WTC11 (cell line): ENCODE results near the gene APOF. TPM values are rescaled to one million over a fixed set of nuclear protein-coding genes. Genes with fewer than 3 reads are reported as not detected.

Experiments
- ATAC-seq: fragments of 200-7000 bp; cut with Tn5 transposase; 2 replicates; pipeline ENCODE4 v1.10.0; 2021; ENCODE audit warnings: mild to moderate bottlenecking, moderate library complexity
- CTCF ChIA-PET: fragments of 300-600 bp; sonication (Branson Sonifier 250); formaldehyde crosslinking; loops from one replicate; lab custom pipeline; 2021; ENCODE audit warnings: antibody characterized with exemption; lab: Charles Lee
- POLR2A ChIA-PET: fragments of 350-600 bp; sonication (Branson Sonifier 250); formaldehyde crosslinking; loops from one replicate; lab custom pipeline; 2021; ENCODE audit warnings: antibody characterized with exemption; lab: Charles Lee
- DNase-seq: peaks from one replicate; pipeline ENCODE4 v3.0.0; 2021; ENCODE audit warnings: low spot score
- H3K27ac Mint-ChIP-seq: 2 replicates; pipeline ENCODE4 v1.8.0; 2021; ENCODE audit warnings: mixed read lengths
- H3K27me3 Mint-ChIP-seq: 2 replicates; pipeline ENCODE4 v1.8.0; 2021; ENCODE audit warnings: low read depth, mild to moderate bottlenecking, moderate library complexity, mixed read lengths
- H3K36me3 Mint-ChIP-seq: 2 replicates; pipeline ENCODE4 v1.8.0; 2021; ENCODE audit warnings: mixed read lengths
- H3K4me1 Mint-ChIP-seq: 2 replicates; pipeline ENCODE4 v1.8.0; 2022; ENCODE audit warnings: mixed read lengths
- H3K4me3 Mint-ChIP-seq: 2 replicates; pipeline ENCODE4 v1.8.0; 2021; ENCODE audit warnings: mild to moderate bottlenecking, moderate library complexity, mixed read lengths
- H3K9me3 Mint-ChIP-seq: 2 replicates; pipeline ENCODE4 v1.8.0; 2021; ENCODE audit warnings: mixed read lengths
- ATF1 ChIP-seq: sonication (generic); formaldehyde crosslinking; IDR thresholded peaks from 2 replicates; pipeline ENCODE4 v1.8.1; 2023; ENCODE audit warnings: mild to moderate bottlenecking, moderate library complexity, missing genetic modification reagents
- CDX4 ChIP-seq: fragments of 250-450 bp; sonication (Bioruptor Pico); IDR thresholded peaks from 2 replicates; pipeline ENCODE4 v1.9.0; 2021; ENCODE audit warnings: moderate library complexity, mild to moderate bottlenecking, inconsistent platforms, borderline replicate concordance
- ETV6 ChIP-seq: sonication (generic); formaldehyde crosslinking; IDR thresholded peaks from 2 replicates; pipeline ENCODE4 v1.8.1; 2022; ENCODE audit warnings: mild to moderate bottlenecking, missing genetic modification reagents
- GABPB1 ChIP-seq: sonication (generic); formaldehyde crosslinking; IDR thresholded peaks from 2 replicates; pipeline ENCODE4 v1.8.1; 2023; ENCODE audit warnings: mild to moderate bottlenecking, missing genetic modification reagents
- GTF2I ChIP-seq: fragments of 250-450 bp; sonication (Bioruptor Pico); conservative IDR thresholded peaks from 2 replicates; pipeline ENCODE4 v1.4.0; 2021; ENCODE audit warnings: mild to moderate bottlenecking
- JUN ChIP-seq: sonication (generic); formaldehyde crosslinking; IDR thresholded peaks from 2 replicates; pipeline ENCODE4 v1.8.0; 2023; ENCODE audit warnings: mild to moderate bottlenecking, missing genetic modification reagents
- NR3C1 ChIP-seq: sonication (generic); formaldehyde crosslinking; conservative IDR thresholded peaks from 2 replicates; pipeline ENCODE4 v1.8.1; 2023; ENCODE audit warnings: low read depth, mild to moderate bottlenecking, missing genetic modification reagents
- SMAD3 ChIP-seq: sonication (generic); formaldehyde crosslinking; IDR thresholded peaks from 2 replicates; pipeline ENCODE4 v1.8.0; 2022; ENCODE audit warnings: missing genetic modification reagents, mild to moderate bottlenecking, borderline replicate concordance
- ZBTB43 ChIP-seq: sonication (generic); formaldehyde crosslinking; IDR thresholded peaks from 2 replicates; pipeline ENCODE4 v1.8.1; 2023; ENCODE audit warnings: mild to moderate bottlenecking, missing genetic modification reagents
- ZNF232 ChIP-seq: sonication (generic); formaldehyde crosslinking; IDR thresholded peaks from 2 replicates; pipeline ENCODE4 v1.8.0; 2022; ENCODE audit warnings: mild to moderate bottlenecking, missing genetic modification reagents
- ZNF281 ChIP-seq: sonication (generic); formaldehyde crosslinking; IDR thresholded peaks from 2 replicates; pipeline ENCODE4 v1.8.0; 2023; ENCODE audit warnings: mild to moderate bottlenecking, missing genetic modification reagents
- ZNF423 ChIP-seq: fragments of 250-450 bp; sonication (Bioruptor Pico); IDR thresholded peaks from 2 replicates; pipeline ENCODE4 v2.1.2; 2022; ENCODE audit warnings: mild to moderate bottlenecking, moderate library complexity
- total RNA-seq: library from RNA; stranded (reverse); gene quantifications from 3 replicates; pipeline ENCODE4 v1.2.3, GENCODE V29; 2021
- TF ChIP-seq, protein P1 (sequence below): fragments of 250-450 bp; sonication (Bioruptor Pico); IDR thresholded peaks from 2 replicates; pipeline ENCODE4 v1.9.0; 2021; ENCODE audit warnings: mild to moderate bottlenecking
- TF ChIP-seq, protein P2 (sequence below): fragments of 250-450 bp; sonication (Bioruptor Pico); IDR thresholded peaks from 2 replicates; pipeline ENCODE4 v1.8.0; 2021; ENCODE audit warnings: mild to moderate bottlenecking
- TF ChIP-seq, protein P3 (sequence below): sonication (generic); formaldehyde crosslinking; IDR thresholded peaks from 2 replicates; pipeline ENCODE4 v1.8.1; 2023; ENCODE audit warnings: mild to moderate bottlenecking, missing genetic modification reagents
- TF ChIP-seq, protein P4 (sequence below): fragments of 200-600 bp; IDR thresholded peaks from 2 replicates; pipeline ENCODE4 v1.8.0; 2022; ENCODE audit warnings: antibody characterized with exemption

APOF gene
- total RNA-seq, 1 experiment from 2014 or later = not detected

DNA sequence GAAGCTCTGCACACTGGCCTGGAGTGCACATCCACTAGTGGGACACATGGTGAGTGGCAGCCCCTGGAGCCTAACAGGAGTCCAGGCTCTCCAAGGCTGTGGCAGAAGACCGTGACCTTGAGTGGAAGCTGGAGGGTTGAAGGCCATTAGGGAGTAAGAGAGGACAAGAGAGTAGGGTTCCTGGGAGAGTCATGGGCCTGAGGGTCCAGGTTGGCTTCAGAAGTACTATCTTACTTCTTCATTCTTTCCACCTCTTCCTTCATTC lies 23.6 kb downstream of the APOF start (continued):
- TF ChIP-seq, protein P1, sequence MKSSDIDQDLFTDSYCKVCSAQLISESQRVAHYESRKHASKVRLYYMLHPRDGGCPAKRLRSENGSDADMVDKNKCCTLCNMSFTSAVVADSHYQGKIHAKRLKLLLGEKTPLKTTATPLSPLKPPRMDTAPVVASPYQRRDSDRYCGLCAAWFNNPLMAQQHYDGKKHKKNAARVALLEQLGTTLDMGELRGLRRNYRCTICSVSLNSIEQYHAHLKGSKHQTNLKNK = no peak
- TF ChIP-seq NR3C1 (CRISPR knock-in tag) = no peak
- TF ChIP-seq ATF1 (CRISPR knock-in tag) = no peak
- TF ChIP-seq ZNF281 (CRISPR knock-in tag) = no peak
- no peak for TF ChIP-seq ZBTB43 (CRISPR knock-in tag)

DNA sequence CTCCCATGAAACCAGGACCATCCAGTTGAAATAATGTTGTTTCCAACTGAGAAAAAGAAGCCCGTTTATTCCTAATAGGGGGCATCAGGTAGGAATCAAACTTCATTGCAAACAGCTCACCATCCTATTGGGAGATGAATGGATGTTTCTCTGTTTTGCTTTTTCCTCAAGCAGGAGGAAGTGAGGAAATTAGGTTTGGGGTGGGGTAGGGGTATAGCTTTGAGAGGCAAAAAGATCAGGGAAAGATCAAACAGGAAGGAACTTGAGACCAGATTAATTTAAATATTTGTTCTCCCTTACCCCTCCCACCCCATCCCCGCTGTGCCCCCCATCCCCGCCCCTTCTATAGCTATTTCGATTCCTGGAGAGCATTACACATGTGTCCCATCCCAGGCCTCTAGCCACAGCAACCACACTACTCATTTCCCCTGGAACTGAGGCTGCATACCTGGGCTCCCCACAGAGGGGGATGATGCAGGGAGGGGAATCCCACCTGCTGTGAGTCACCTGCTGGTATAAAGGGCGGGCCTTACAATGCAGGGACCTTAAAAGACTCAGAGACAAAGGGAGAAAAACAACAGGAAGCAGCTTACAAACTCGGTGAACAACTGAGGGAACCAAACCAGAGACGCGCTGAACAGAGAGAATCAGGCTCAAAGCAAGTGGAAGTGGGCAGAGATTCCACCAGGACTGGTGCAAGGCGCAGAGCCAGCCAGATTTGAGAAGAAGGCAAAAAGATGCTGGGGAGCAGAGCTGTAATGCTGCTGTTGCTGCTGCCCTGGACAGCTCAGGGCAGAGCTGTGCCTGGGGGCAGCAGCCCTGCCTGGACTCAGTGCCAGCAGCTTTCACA lies 24.1 kb downstream of the APOF start, which contains the start of gene IL23A:
Gene IL23A, plus strand, starts transcription at position 577 of the 850 bp plus-strand sequence. Its CDS starts 161 bp downstream, at position 738.
- no peaks in the 10 kb centered on the region for H3K27me3 Mint-ChIP-seq
- TF ChIP-seq, protein P2, sequence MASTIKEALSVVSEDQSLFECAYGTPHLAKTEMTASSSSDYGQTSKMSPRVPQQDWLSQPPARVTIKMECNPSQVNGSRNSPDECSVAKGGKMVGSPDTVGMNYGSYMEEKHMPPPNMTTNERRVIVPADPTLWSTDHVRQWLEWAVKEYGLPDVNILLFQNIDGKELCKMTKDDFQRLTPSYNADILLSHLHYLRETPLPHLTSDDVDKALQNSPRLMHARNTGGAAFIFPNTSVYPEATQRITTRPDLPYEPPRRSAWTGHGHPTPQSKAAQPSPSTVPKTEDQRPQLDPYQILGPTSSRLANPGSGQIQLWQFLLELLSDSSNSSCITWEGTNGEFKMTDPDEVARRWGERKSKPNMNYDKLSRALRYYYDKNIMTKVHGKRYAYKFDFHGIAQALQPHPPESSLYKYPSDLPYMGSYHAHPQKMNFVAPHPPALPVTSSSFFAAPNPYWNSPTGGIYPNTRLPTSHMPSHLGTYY (CRISPR knock-in tag) = no peak
- peak; percentile 55; the same call in 1 of the 2 replicates for TF ChIP-seq ETV6
- TF ChIP-seq JUN (CRISPR knock-in tag) = no peak
- TF ChIP-seq ZNF232 = no peak
- TF ChIP-seq CDX4 (CRISPR knock-in tag) = no peak
- TF ChIP-seq ZNF423 (CRISPR knock-in tag) = peak; percentile 94
- TF ChIP-seq GTF2I (CRISPR knock-in tag) = no peak
- no peak for TF ChIP-seq SMAD3
- H3K36me3 Mint-ChIP-seq = peaks cover 11% of the 10 kb centered on the region
- peak within 1 kb of the TSS; percentile 62 for H3K4me3 Mint-ChIP-seq
- CTCF ChIA-PET = interaction anchor here (0.7 to 2.2 kb wide), 9 partner anchors 21 to 298 kb away, joined by 3 to 8 read pairs (median 4); partner anchors contain the start of genes ANKRD52, CNPY2, COQ10A and STAT2
- POLR2A ChIA-PET = interaction anchor here (0.5 to 3.2 kb wide), 7 partner anchors 13 to 150 kb away, joined by 3 to 24 read pairs (median 4); partner anchors contain the start of genes CNPY2, GLS2, RNF41 and STAT2
- H3K4me1 Mint-ChIP-seq = peaks cover 34% of the 10 kb centered on the region
- no peaks in the 10 kb centered on the region for H3K9me3 Mint-ChIP-seq
- peak; percentile 46 for ATAC-seq
- DNase-seq = peak; percentile 68
- H3K27ac Mint-ChIP-seq = peak within 1 kb of the TSS; percentile 99

GRCh38 chr12:56337753-56338251 lies 24.9 kb downstream of the APOF start:
- Mint-ChIP-seq H3K36me3 (peaks cover 4% of the 10 kb centered on the region; the same call in 1 of the 2 replicates), H3K27me3 (no peaks in the 10 kb centered on the region), H3K9me3 (no peaks in the 10 kb centered on the region), H3K27ac (peak overlapping the region; percentile 79), H3K4me1 (peaks cover 41% of the 10 kb centered on the region), H3K4me3 (peak overlapping the region; percentile 45; the same call in 1 of the 2 replicates)
- ChIA-PET CTCF (interaction anchor here (1.0 to 1.2 kb wide), 4 partner anchors 22 to 299 kb away, joined by 3 to 5 read pairs (median 4); partner anchors contain the start of gene CNPY2), POLR2A (interaction anchor here (0.5 to 3.2 kb wide), 5 partner anchors 21 to 167 kb away, joined by 3 to 24 read pairs (median 6); partner anchors contain the start of genes CNPY2, STAT2 and TIMELESS)
- TF ChIP-seq, protein P3, sequence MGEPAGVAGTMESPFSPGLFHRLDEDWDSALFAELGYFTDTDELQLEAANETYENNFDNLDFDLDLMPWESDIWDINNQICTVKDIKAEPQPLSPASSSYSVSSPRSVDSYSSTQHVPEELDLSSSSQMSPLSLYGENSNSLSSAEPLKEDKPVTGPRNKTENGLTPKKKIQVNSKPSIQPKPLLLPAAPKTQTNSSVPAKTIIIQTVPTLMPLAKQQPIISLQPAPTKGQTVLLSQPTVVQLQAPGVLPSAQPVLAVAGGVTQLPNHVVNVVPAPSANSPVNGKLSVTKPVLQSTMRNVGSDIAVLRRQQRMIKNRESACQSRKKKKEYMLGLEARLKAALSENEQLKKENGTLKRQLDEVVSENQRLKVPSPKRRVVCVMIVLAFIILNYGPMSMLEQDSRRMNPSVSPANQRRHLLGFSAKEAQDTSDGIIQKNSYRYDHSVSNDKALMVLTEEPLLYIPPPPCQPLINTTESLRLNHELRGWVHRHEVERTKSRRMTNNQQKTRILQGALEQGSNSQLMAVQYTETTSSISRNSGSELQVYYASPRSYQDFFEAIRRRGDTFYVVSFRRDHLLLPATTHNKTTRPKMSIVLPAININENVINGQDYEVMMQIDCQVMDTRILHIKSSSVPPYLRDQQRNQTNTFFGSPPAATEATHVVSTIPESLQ = no peak
- TF ChIP-seq ZNF281 (CRISPR knock-in tag) (no peak), GABPB1 (CRISPR knock-in tag) (peak; percentile 78)
- TF ChIP-seq, protein P4, sequence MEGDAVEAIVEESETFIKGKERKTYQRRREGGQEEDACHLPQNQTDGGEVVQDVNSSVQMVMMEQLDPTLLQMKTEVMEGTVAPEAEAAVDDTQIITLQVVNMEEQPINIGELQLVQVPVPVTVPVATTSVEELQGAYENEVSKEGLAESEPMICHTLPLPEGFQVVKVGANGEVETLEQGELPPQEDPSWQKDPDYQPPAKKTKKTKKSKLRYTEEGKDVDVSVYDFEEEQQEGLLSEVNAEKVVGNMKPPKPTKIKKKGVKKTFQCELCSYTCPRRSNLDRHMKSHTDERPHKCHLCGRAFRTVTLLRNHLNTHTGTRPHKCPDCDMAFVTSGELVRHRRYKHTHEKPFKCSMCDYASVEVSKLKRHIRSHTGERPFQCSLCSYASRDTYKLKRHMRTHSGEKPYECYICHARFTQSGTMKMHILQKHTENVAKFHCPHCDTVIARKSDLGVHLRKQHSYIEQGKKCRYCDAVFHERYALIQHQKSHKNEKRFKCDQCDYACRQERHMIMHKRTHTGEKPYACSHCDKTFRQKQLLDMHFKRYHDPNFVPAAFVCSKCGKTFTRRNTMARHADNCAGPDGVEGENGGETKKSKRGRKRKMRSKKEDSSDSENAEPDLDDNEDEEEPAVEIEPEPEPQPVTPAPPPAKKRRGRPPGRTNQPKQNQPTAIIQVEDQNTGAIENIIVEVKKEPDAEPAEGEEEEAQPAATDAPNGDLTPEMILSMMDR = no peak
- DNase-seq (no peak), ATAC-seq (no peak)
